Measurements from ENCODE around the gene SRRD.
"Not testable (repeated sequence)": the region's sequence is repeated elsewhere in the genome, so short reads cannot be mapped to it uniquely, and the experiment has no call there.

The SRRD gene

DNA sequence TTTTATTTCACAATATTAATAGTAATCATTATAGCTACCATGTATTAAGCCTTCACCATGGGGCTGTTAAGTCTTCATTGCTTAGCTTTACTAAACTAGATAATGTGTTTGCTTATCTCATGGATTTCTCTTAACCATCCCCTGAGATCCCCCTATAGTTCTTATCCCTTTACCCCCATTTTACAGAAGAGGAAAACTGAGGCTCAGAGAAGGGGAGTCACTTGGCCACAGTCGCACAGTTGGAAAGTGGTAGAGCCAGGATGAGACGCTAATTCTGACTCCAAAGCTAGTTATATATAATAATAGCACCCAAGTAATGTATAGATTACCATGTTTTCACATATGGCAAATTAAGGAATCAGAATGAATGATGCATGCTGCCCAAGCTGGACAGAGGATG, 38.3 kb downstream of the SRRD start:
- no peak for DNase-seq (ENCODE audit: low spot score)
- in situ Hi-C loops (cut with MboI; ENCODE audit: low pct_unique_long_range_greater_than_20kb, low sequenced_read_pairs, unreplicated experiment) = no loop called here
- no peak for TF ChIP-seq CTCF (IDR thresholded peaks at IDR 0.05; ENCODE audit: extremely low read depth, insufficient read depth, missing control alignments)

- DNase-seq (ENCODE audit: low spot score) = no peak
- in situ Hi-C loops (cut with MboI; ENCODE audit: low pct_unique_long_range_greater_than_20kb, low sequenced_read_pairs, unreplicated experiment) = no loop called here
- TF ChIP-seq CTCF (IDR thresholded peaks at IDR 0.05; ENCODE audit: extremely low read depth, insufficient read depth, missing control alignments) = no peak
Observed at GRCh38 chr22:26522592-26522991, 38.9 kb downstream of the SRRD start.

DNA sequence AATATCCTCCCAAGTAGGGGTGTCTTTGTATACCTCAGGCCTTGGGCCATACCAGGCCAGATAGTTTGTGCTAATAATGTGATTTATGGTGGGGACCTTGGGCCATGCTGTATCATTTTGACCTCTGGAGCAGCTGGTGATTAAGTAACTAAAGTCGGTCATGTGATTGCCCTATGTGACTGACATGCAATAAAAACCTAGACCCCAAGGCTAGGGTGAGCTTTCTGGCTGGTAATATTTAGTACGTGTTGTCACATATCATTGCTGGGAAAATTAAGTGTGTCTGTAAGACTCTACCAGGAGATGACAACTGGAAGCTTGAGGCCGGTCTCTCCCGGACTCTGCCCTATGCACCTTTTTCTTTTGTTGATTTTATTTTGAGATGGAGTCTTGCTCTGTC, 41.2 kb downstream of the SRRD start:
- in situ Hi-C loops (cut with MboI; ENCODE audit: low pct_unique_long_range_greater_than_20kb, low sequenced_read_pairs, unreplicated experiment) = no loop called here
- DNase-seq (ENCODE audit: low spot score) = no peak
- no peak for TF ChIP-seq CTCF (IDR thresholded peaks at IDR 0.05; ENCODE audit: extremely low read depth, insufficient read depth, missing control alignments)

DNA sequence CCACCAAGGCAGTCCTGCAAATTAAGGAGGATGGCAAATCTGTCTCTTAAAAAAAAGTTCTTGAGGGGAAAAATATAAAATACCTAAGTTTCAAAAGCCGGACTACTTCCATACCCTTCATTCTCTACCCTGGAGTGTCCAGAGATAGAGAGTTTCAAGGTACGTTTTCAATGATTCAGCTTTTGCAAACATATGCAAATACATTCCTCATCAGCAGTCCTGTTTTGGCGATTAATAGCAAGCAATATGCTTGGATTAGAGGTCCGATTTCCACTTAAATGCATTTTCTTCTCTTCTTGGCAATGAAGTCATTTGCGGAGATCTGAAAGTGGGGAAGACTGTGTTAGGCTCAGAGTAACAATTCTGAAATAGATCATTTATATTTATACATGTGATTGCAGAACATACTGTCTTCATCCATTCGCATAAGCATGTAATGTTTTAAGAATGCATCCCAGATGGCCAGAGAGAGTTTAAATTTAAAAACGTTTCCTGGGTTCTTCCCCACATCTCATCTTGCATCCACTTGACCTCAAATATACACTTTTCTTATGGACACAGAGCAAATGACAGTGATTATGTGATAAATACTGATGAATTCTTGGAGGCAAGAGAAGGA, 42.4 kb downstream of the SRRD start:
- in situ Hi-C loops (cut with MboI; ENCODE audit: low pct_unique_long_range_greater_than_20kb, low sequenced_read_pairs, unreplicated experiment) = no loop called here
- no peak for TF ChIP-seq CTCF (IDR thresholded peaks at IDR 0.05; ENCODE audit: extremely low read depth, insufficient read depth, missing control alignments)

GRCh38 chr22:26527167-26527566, 43.5 kb downstream of the SRRD start:
- no peak for DNase-seq (ENCODE audit: low spot score)
- no peak for TF ChIP-seq CTCF (IDR thresholded peaks at IDR 0.05; ENCODE audit: extremely low read depth, insufficient read depth, missing control alignments)
- in situ Hi-C loops (cut with MboI; ENCODE audit: low pct_unique_long_range_greater_than_20kb, low sequenced_read_pairs, unreplicated experiment) = no loop called here

More for the DNA sequence above, 42.4 kb downstream of the SRRD start:
- no peak for DNase-seq (ENCODE audit: low spot score)

GRCh38 chr22:26527574-26528465, 44.1 kb downstream of the SRRD start:
- in situ Hi-C loops (cut with MboI; ENCODE audit: low pct_unique_long_range_greater_than_20kb, low sequenced_read_pairs, unreplicated experiment) = no loop called here
- TF ChIP-seq CTCF (IDR thresholded peaks at IDR 0.05; ENCODE audit: extremely low read depth, insufficient read depth, missing control alignments) = no peak
- DNase-seq (ENCODE audit: low spot score) = no peak

DNA sequence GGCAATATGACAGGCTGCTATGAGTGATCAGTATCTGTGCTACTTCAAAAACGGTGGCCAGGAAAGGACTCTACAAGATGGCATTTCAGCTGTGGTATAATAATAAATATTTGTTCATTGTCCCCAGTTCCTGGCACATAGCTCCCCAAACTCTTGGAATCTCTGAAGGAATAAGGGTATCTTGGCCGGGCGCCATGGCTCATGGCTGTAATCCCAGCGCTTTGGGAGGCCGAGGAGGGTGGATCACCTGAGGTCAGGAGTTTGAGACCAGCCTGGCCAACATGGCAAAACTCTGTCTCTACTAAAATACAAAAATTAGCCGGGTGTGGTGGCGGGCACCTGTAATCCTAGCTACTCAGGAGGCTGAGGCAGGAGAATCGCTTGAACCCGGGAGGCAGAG, 44.8 kb downstream of the SRRD start:
- in situ Hi-C loops (cut with MboI; ENCODE audit: low pct_unique_long_range_greater_than_20kb, low sequenced_read_pairs, unreplicated experiment) = not testable (repeated sequence)

More for the DNA sequence above, 44.8 kb downstream of the SRRD start:
- not testable (repeated sequence) for DNase-seq (ENCODE audit: low spot score)
